SU-DHL-6 (cell line): ENCODE data around the gene LYRM7.

Experiments used
- H2AFZ ChIP-seq: fragments of 200-600 bp; sonication (generic); 2 replicates; pipeline ENCODE4 v1.6.1; 2014; ENCODE audit warnings: low read depth, mild to moderate bottlenecking, moderate library complexity, mixed read lengths, antibody characterized with exemption, low read length; ENCODE audit not compliant: severe bottlenecking
- H3F3A ChIP-seq: fragments of 200-600 bp; shearing (Covaris generic); 2 replicates; pipeline ENCODE4 v1.6.0; 2016; ENCODE audit warnings: antibody characterized with exemption, mild to moderate bottlenecking; ENCODE audit not compliant: insufficient read depth
- H3K27ac ChIP-seq: fragments of 200-600 bp; sonication (generic); 2 replicates; pipeline ENCODE4 v1.5.1; 2016; ENCODE audit warnings: low read depth, mild to moderate bottlenecking, low read length, moderate library complexity, mixed read lengths
- H3K27me3 ChIP-seq: fragments of 200-600 bp; sonication (generic), shearing (Covaris generic); 2 replicates; pipeline ENCODE4 v1.6.0; 2014; ENCODE audit warnings: mild to moderate bottlenecking, low read length
- H3K36me3 ChIP-seq: fragments of 200-600 bp; sonication (generic); 2 replicates; pipeline ENCODE4 v1.6.1; 2014; ENCODE audit warnings: mild to moderate bottlenecking, low read length, mixed read lengths
- H3K4me2 ChIP-seq: fragments of 300-600, 200-600 bp; shearing (Covaris generic), sonication (generic); 2 replicates; pipeline ENCODE4 v1.6.0; 2014; ENCODE audit warnings: low read length, low read depth, mild to moderate bottlenecking; ENCODE audit not compliant: poor library complexity, severe bottlenecking
- H3K4me3 ChIP-seq: fragments of 200-600 bp; sonication (generic); 2 replicates; pipeline ENCODE4 v1.5.1; 2014; ENCODE audit warnings: antibody characterized with exemption, low read length, mild to moderate bottlenecking, mixed read lengths; ENCODE audit not compliant: insufficient read depth, poor library complexity, severe bottlenecking
- H3K79me2 ChIP-seq: fragments of 200-600 bp; sonication (generic); 2 replicates; pipeline ENCODE4 v1.6.1; 2014; ENCODE audit warnings: mild to moderate bottlenecking, low read length, moderate library complexity; ENCODE audit not compliant: insufficient read depth
- H3K9ac ChIP-seq: fragments of 200-600 bp; sonication (generic); 2 replicates; pipeline ENCODE4 v1.7.0; 2014; ENCODE audit warnings: mild to moderate bottlenecking, low read length
- H3K9me2 ChIP-seq: fragments of 200-600 bp; sonication (generic); replicated peaks from 2 replicates; pipeline ENCODE4 v1.6.1; 2014; ENCODE audit warnings: low read length; ENCODE audit not compliant: insufficient read depth
- H3K9me3 ChIP-seq: fragments of 200-600 bp; sonication (generic); 2 replicates; pipeline ENCODE4 v1.6.1; 2014; ENCODE audit warnings: low read length, mixed read lengths; ENCODE audit not compliant: insufficient read depth
- H4K20me1 ChIP-seq: fragments of 200-600 bp; sonication (generic); 2 replicates; pipeline ENCODE4 v1.6.1; 2014; ENCODE audit warnings: low read depth, mild to moderate bottlenecking, antibody characterized with exemption, low read length, moderate library complexity, mixed read lengths
- EZH2phosphoT487 ChIP-seq: fragments of 200-600 bp; sonication (generic), shearing (Covaris generic); conservative IDR thresholded peaks from 2 replicates; pipeline ENCODE4 v1.6.1; 2018; ENCODE audit warnings: mild to moderate bottlenecking, antibody characterized with exemption, low read length, moderate library complexity, mixed read lengths
- TF ChIP-seq, protein P1 (sequence below): fragments of 200-600 bp; sonication (generic); IDR thresholded peaks from one replicate; pipeline ENCODE4 v1.5.1; 2017; ENCODE audit warnings: antibody characterized with exemption, mild to moderate bottlenecking, low read length, moderate library complexity; ENCODE audit not compliant: insufficient read depth, poor library complexity, severe bottlenecking

LYRM7 gene

DNA sequence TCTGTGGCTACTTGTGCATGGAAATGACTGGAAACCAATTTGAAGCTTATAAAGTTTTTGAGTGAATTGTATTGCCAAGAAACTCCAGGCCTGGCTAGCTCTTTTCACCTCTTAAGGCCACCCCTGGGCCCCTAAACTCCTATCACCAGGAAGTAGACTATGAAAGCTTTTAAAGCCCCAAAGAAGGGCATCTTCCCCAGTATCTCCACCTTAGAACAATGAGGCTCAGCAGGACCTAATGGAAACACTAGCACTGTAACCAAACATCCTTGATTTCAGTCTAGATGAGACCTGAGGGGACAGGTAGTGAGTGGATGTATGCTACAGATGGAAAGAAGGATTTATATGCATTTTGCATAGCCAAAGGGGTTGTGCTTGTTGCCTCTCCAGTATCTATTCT, 25.0 kb downstream of the LYRM7 start:
- Histone ChIP-seq H3K9me2 (no peaks in the 10 kb centered on the region), H3K36me3 (peaks cover 16% of the 10 kb centered on the region), H3K79me2 (no peaks in the 10 kb centered on the region), H3K27me3 (no peaks in the 10 kb centered on the region), H3K4me2 (no peak overlapping the region), H4K20me1 (no peaks in the 10 kb centered on the region), H2AFZ (no peak overlapping the region), H3K9ac (no peak overlapping the region), H3K4me3 (no peak overlapping the region), H3K9me3 (no peaks in the 10 kb centered on the region), H3F3A (peaks cover 7% of the 10 kb centered on the region), H3K27ac (no peak overlapping the region)
- no peak for TF ChIP-seq EZH2phosphoT487
- TF ChIP-seq, protein P1, sequence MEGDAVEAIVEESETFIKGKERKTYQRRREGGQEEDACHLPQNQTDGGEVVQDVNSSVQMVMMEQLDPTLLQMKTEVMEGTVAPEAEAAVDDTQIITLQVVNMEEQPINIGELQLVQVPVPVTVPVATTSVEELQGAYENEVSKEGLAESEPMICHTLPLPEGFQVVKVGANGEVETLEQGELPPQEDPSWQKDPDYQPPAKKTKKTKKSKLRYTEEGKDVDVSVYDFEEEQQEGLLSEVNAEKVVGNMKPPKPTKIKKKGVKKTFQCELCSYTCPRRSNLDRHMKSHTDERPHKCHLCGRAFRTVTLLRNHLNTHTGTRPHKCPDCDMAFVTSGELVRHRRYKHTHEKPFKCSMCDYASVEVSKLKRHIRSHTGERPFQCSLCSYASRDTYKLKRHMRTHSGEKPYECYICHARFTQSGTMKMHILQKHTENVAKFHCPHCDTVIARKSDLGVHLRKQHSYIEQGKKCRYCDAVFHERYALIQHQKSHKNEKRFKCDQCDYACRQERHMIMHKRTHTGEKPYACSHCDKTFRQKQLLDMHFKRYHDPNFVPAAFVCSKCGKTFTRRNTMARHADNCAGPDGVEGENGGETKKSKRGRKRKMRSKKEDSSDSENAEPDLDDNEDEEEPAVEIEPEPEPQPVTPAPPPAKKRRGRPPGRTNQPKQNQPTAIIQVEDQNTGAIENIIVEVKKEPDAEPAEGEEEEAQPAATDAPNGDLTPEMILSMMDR: no peak

DNA sequence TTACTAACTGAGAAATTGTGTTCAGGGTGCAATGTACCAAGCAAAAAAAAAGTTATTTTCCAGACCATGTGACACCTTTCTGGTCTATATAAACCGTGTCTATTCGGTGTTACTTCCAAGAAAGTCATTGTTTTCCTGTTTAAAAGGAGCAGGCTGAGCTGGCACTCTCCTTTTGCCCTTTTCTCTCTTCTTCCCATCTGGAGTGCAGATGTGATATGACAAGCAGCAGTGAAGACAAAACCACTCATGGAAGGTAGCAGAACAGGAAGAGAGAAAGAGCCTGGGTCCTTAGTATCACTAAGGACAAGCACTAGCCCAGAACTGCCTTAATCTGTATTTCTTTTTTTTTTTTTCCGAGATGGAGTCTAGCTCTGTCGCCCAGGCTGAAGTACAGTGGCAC, 25.6 kb downstream of the LYRM7 start:
- Histone ChIP-seq H3K9me3 (no peaks in the 10 kb centered on the region), H3K27me3 (no peaks in the 10 kb centered on the region), H2AFZ (no peak overlapping the region), H3K9ac (no peak overlapping the region), H3K4me2 (no peak overlapping the region), H3K4me3 (no peak overlapping the region), H3K79me2 (no peaks in the 10 kb centered on the region), H3K36me3 (peaks cover 12% of the 10 kb centered on the region), H3K27ac (no peak overlapping the region), H4K20me1 (no peaks in the 10 kb centered on the region), H3K9me2 (no peaks in the 10 kb centered on the region), H3F3A (peaks cover 7% of the 10 kb centered on the region)
- TF ChIP-seq, protein P1: no peak
- no peak for TF ChIP-seq EZH2phosphoT487

GRCh38 chr5:131198625-131199024, 27.9 kb downstream of the LYRM7 start:
- TF ChIP-seq EZH2phosphoT487: no peak
- TF ChIP-seq, protein P1: no peak
- no peak overlapping the region for H3K4me3 ChIP-seq
- no peak overlapping the region for H3K27ac ChIP-seq
- H3F3A ChIP-seq: peaks cover 8% of the 10 kb centered on the region
- H3K36me3 ChIP-seq: peaks cover 10% of the 10 kb centered on the region; the same call in 1 of the 2 replicates
- no peaks in the 10 kb centered on the region for H3K27me3 ChIP-seq
- H4K20me1 ChIP-seq: no peaks in the 10 kb centered on the region
- H3K9ac ChIP-seq: no peak overlapping the region
- H3K4me2 ChIP-seq: no peak overlapping the region
- no peak overlapping the region for H2AFZ ChIP-seq
- no peaks in the 10 kb centered on the region for H3K9me3 ChIP-seq
- H3K9me2 ChIP-seq: no peaks in the 10 kb centered on the region
- no peaks in the 10 kb centered on the region for H3K79me2 ChIP-seq

- Histone ChIP-seq H3K27me3 (no peaks in the 10 kb centered on the region), H3K9me2 (no peaks in the 10 kb centered on the region), H3K4me2 (no peak overlapping the region), H3K27ac (no peak overlapping the region), H3F3A (peaks cover 16% of the 10 kb centered on the region), H4K20me1 (no peaks in the 10 kb centered on the region), H3K36me3 (peaks cover 10% of the 10 kb centered on the region; the same call in 1 of the 2 replicates), H3K4me3 (no peak overlapping the region), H2AFZ (no peak overlapping the region), H3K9me3 (no peaks in the 10 kb centered on the region), H3K9ac (no peak overlapping the region), H3K79me2 (no peaks in the 10 kb centered on the region)
- TF ChIP-seq, protein P1: no peak
- TF ChIP-seq EZH2phosphoT487: no peak
Observed at GRCh38 chr5:131200560-131200959, 29.8 kb downstream of the LYRM7 start.
